Smooth muscle cell (in vitro differentiated cells): ENCODE measurements around the gene FAM111B. TPM values are rescaled to one million over a fixed set of nuclear protein-coding genes. Genes with fewer than 3 reads are reported as not detected.
"Not testable (repeated sequence)": the region's sequence is repeated elsewhere in the genome, so short reads cannot be mapped to it uniquely, and the experiment has no call there.

Experiments used
- DNase-seq: peaks from one replicate; lab custom pipeline; 2025; ENCODE audit not compliant: unreplicated experiment; lab: John Stamatoyannopoulos, UW
- H2AFZ ChIP-seq: fragments of 200-600 bp; sonication (generic); 2 replicates; pipeline ENCODE4 v1.6.0; 2016; ENCODE audit warnings: antibody characterized with exemption, low read depth, mild to moderate bottlenecking
- H3F3A ChIP-seq: fragments of 200-600 bp; sonication (generic); 2 replicates; pipeline ENCODE4 v1.6.0; 2017; ENCODE audit warnings: antibody characterized with exemption, low read depth
- H3K27ac ChIP-seq: fragments of 200-600 bp; sonication (generic); 2 replicates; pipeline ENCODE4 v1.5.1; 2016; ENCODE audit warnings: low read depth, mild to moderate bottlenecking
- H3K27me3 ChIP-seq: fragments of 200-600 bp; sonication (generic); 2 replicates; pipeline ENCODE4 v1.6.1; 2016; ENCODE audit warnings: low read depth, mild to moderate bottlenecking
- H3K36me3 ChIP-seq: fragments of 200-600 bp; sonication (generic); 2 replicates; pipeline ENCODE4 v1.5.1; 2016; ENCODE audit warnings: low read depth
- H3K4me1 ChIP-seq: fragments of 200-600 bp; sonication (generic); 2 replicates; pipeline ENCODE4 v1.5.1; 2016; ENCODE audit warnings: low read depth
- H3K4me2 ChIP-seq: fragments of 200-600 bp; sonication (generic); 2 replicates; pipeline ENCODE4 v1.6.0; 2016; ENCODE audit warnings: mild to moderate bottlenecking
- H3K4me3 ChIP-seq: fragments of 200-600 bp; sonication (generic); 2 replicates; pipeline ENCODE4 v1.5.1; 2016; ENCODE audit warnings: mild to moderate bottlenecking
- H3K79me2 ChIP-seq: fragments of 200-600 bp; sonication (generic); 2 replicates; pipeline ENCODE4 v1.6.0; 2016; ENCODE audit warnings: low read depth, mild to moderate bottlenecking
- H3K9ac ChIP-seq: fragments of 200-600 bp; sonication (generic); 2 replicates; pipeline ENCODE4 v1.6.0; 2016; ENCODE audit warnings: low read depth
- H3K9me3 ChIP-seq: fragments of 200-600 bp; sonication (generic); replicated peaks from 2 replicates; pipeline ENCODE4 v1.5.1; 2016; ENCODE audit warnings: low read depth
- H4K20me1 ChIP-seq: fragments of 200-600 bp; sonication (generic); 2 replicates; pipeline ENCODE4 v1.6.0; 2016; ENCODE audit warnings: low read depth
- WGBS: methylation state at CpG from one replicate; pipeline ENCODE4 v1.1.7; 2016; ENCODE audit warnings: low lambda C conversion rate; 5-methylcytosine and 5-hydroxymethylcytosine counted together
- polyA plus RNA-seq: library from polyadenylated mRNA; unstranded; fragments of >200 nt; fragmentation: Nextera tagmentation; extraction: Ambion mirVana; gene quantifications from 2 replicates; pipeline ENCODE4 v1.2.1, GENCODE V29; 2016
- total RNA-seq: library from RNA; depleted of rRNA; stranded (reverse); fragments of >200 nt; gene quantifications from 2 replicates; pipeline ENCODE4 v1.2.3, GENCODE V29; 2014
- TF ChIP-seq, protein P1 (sequence below): fragments of 200-600 bp; sonication (generic); IDR thresholded peaks from 2 replicates; pipeline ENCODE4 v1.5.1; 2017; ENCODE audit warnings: borderline replicate concordance, mild to moderate bottlenecking, antibody characterized with exemption; ENCODE audit not compliant: insufficient read depth, poor library complexity, severe bottlenecking

The FAM111B gene
- total and polyA plus RNA-seq, 2 experiments from 2014 or later: 2.4 to 6.5 TPM

GRCh38 chr11:59062602-59063529 lies 44.2 kb upstream of the FAM111B start:
- Histone ChIP-seq H3K9ac (no peak overlapping the region), H3K4me3 (no peak overlapping the region), H3K4me1 (peaks cover 4% of the 10 kb centered on the region), H3K9me3 (no peaks in the 10 kb centered on the region), H3K36me3 (no peaks in the 10 kb centered on the region), H3K27me3 (peaks cover 8% of the 10 kb centered on the region), H4K20me1 (no peaks in the 10 kb centered on the region), H2AFZ (no peak overlapping the region), H3K27ac (no peak overlapping the region), H3F3A (no peaks in the 10 kb centered on the region), H3K4me2 (no peak overlapping the region), H3K79me2 (no peaks in the 10 kb centered on the region)
- DNase-seq: no peak
- TF ChIP-seq, protein P1, sequence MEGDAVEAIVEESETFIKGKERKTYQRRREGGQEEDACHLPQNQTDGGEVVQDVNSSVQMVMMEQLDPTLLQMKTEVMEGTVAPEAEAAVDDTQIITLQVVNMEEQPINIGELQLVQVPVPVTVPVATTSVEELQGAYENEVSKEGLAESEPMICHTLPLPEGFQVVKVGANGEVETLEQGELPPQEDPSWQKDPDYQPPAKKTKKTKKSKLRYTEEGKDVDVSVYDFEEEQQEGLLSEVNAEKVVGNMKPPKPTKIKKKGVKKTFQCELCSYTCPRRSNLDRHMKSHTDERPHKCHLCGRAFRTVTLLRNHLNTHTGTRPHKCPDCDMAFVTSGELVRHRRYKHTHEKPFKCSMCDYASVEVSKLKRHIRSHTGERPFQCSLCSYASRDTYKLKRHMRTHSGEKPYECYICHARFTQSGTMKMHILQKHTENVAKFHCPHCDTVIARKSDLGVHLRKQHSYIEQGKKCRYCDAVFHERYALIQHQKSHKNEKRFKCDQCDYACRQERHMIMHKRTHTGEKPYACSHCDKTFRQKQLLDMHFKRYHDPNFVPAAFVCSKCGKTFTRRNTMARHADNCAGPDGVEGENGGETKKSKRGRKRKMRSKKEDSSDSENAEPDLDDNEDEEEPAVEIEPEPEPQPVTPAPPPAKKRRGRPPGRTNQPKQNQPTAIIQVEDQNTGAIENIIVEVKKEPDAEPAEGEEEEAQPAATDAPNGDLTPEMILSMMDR: no peak
- WGBS: 87% methylated on average over 56 of the region's 56 CpGs

DNA sequence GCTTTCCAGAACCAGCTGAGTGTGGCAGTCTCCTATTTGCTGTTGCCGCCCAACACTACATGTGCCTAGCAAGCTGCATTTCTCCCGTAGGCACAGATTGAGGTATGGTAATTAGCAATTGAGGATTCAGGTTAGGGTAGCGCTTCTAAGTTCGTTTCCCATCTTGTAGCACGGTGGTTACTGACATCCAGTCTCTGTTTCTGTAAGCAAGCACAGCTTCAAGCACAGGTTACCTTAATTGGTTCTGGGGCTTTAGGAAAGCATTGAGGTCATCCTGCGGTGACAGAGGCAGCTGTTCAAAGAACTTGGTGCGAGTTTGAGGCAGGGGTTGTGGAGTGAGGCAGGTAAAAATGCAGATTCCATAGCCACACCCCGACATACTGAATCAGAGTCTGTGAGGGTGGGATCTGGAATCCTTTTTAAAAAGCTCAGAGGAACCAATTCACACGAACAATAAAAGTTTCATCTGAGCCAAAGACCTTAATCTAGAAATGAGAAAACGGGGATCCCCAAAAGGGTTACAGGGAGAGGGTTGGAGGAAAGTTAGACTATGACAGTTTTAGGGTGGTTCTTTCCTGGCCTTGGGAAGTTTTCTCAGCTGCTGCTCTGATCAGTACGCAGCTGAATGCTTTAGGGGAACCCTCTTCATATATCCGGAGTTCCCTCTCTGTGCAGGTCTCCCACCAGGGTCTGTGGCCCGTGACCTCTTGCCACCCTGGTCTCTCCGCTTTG lies 42.9 kb upstream of the FAM111B start:
- not testable (repeated sequence) for H3K4me3 ChIP-seq, H3K4me2 ChIP-seq, H3K27me3 ChIP-seq, H4K20me1 ChIP-seq, H3K36me3 ChIP-seq, H3K9ac ChIP-seq, H3K4me1 ChIP-seq, DNase-seq, H3K27ac ChIP-seq, H3K79me2 ChIP-seq, H2AFZ ChIP-seq, H3K9me3 ChIP-seq, H3F3A ChIP-seq
- WGBS: 82% methylated on average over 14 of the region's 14 CpGs

DNA sequence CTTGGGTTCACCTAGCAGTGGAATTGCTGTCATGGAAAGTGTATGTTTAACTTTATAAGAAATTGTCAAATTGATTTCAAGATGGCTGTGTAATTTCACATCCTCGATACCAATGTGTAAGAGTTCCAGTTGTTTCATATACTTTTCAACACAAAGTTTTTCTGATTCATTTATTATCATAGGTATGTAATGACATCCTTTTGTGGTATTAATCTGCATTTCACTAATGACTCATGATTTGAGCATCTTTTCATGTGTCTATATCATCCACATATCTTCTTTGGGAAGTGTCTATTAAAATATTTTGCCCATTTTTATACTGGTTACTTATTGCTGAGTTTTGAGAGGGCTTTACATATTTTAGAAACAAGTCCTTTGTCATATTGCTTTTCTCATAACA lies 38.0 kb upstream of the FAM111B start:
- H3K4me3 ChIP-seq: no peak overlapping the region
- 79% methylated on average over 1 of the region's 1 CpG for WGBS
- TF ChIP-seq, protein P1: no peak
- no peak overlapping the region for H3K9ac ChIP-seq
- DNase-seq: no peak
- peaks cover 8% of the 10 kb centered on the region for H3K27me3 ChIP-seq
- H4K20me1 ChIP-seq: no peaks in the 10 kb centered on the region
- H3K36me3 ChIP-seq: no peaks in the 10 kb centered on the region
- H3K79me2 ChIP-seq: no peaks in the 10 kb centered on the region
- no peaks in the 10 kb centered on the region for H3K4me1 ChIP-seq
- H3K27ac ChIP-seq: no peak overlapping the region
- H3K4me2 ChIP-seq: no peak overlapping the region
- H3F3A ChIP-seq: no peaks in the 10 kb centered on the region
- no peaks in the 10 kb centered on the region for H3K9me3 ChIP-seq
- no peak overlapping the region for H2AFZ ChIP-seq

DNA sequence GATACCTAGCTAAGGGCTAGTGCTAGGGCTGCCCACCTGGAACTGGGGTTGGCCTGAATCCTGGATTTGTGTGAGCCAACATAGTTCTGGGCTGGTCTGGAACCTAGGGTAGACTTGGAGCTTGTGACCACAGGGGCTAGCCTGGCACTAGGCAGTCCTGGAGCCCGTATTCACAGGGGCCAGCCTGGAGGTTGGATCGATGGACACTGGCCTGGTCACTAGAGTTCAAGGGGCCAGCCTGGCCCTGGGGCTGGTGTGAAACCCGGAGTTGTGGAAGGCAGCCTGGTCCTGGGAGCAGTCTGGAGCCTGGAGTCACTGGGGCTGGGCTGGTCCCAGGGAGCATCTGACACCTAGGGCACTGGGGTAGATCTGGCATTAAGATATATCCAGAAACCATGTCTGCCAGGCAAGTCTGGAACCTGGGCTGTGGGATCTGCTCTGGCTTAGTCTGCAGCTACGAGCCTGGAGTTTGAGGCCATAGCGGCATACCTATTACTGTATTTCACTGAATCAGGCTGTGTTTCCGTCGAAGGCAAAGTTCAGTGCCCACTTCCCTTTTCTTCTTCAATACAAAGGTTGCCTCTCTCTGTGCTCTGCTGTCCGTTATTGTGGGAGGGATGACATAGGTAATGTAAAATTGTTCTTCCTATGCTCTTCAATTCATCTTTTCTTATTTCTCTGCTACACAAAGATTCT lies 30.0 kb upstream of the FAM111B start:
- WGBS: 91% methylated on average over 8 of the region's 8 CpGs
- Histone ChIP-seq H3K4me3 (no peak overlapping the region), H3K36me3 (no peaks in the 10 kb centered on the region), H3F3A (no peaks in the 10 kb centered on the region), H3K27me3 (no peaks in the 10 kb centered on the region), H3K27ac (no peak overlapping the region), H3K4me1 (no peaks in the 10 kb centered on the region), H3K4me2 (no peak overlapping the region), H3K9me3 (no peaks in the 10 kb centered on the region), H2AFZ (no peak overlapping the region), H4K20me1 (no peaks in the 10 kb centered on the region), H3K9ac (no peak overlapping the region), H3K79me2 (no peaks in the 10 kb centered on the region)
- no peak for DNase-seq
- TF ChIP-seq, protein P1: no peak
